ENCODE results near the gene RIN1. TPM values are rescaled to one million over a fixed set of nuclear protein-coding genes. Genes with fewer than 3 reads are reported as not detected.
A peak's percentile ranks its signal among the peaks of the same experiment; 100 is the strongest.

Gene RIN1
- total and polyA plus RNA-seq, 2 of the 13 experiments (the other 11 are each of a cell fraction or from before 2014, with no cell fraction given), result 2.4 to 4.1 TPM

- TF ChIP-seq, protein P1, sequence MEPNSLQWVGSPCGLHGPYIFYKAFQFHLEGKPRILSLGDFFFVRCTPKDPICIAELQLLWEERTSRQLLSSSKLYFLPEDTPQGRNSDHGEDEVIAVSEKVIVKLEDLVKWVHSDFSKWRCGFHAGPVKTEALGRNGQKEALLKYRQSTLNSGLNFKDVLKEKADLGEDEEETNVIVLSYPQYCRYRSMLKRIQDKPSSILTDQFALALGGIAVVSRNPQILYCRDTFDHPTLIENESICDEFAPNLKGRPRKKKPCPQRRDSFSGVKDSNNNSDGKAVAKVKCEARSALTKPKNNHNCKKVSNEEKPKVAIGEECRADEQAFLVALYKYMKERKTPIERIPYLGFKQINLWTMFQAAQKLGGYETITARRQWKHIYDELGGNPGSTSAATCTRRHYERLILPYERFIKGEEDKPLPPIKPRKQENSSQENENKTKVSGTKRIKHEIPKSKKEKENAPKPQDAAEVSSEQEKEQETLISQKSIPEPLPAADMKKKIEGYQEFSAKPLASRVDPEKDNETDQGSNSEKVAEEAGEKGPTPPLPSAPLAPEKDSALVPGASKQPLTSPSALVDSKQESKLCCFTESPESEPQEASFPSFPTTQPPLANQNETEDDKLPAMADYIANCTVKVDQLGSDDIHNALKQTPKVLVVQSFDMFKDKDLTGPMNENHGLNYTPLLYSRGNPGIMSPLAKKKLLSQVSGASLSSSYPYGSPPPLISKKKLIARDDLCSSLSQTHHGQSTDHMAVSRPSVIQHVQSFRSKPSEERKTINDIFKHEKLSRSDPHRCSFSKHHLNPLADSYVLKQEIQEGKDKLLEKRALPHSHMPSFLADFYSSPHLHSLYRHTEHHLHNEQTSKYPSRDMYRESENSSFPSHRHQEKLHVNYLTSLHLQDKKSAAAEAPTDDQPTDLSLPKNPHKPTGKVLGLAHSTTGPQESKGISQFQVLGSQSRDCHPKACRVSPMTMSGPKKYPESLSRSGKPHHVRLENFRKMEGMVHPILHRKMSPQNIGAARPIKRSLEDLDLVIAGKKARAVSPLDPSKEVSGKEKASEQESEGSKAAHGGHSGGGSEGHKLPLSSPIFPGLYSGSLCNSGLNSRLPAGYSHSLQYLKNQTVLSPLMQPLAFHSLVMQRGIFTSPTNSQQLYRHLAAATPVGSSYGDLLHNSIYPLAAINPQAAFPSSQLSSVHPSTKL (CRISPR knock-in tag; IDR thresholded peaks at IDR 0.05), result peak; percentile 72
- TF ChIP-seq ZSCAN12 (CRISPR knock-in tag; IDR thresholded peaks at IDR 0.05) (no peak), ZNF235 (CRISPR knock-in tag; IDR thresholded peaks at IDR 0.05; ENCODE audit: borderline replicate concordance) (0 out of 2 replicates have a peak, but pooled peaks have one; percentile 85), NR2F2 (IDR thresholded peaks at IDR 0.05; ENCODE audit: borderline replicate concordance, low read depth) (no peak), ZNF670 (CRISPR knock-in tag; IDR thresholded peaks at IDR 0.05; ENCODE audit: borderline replicate concordance) (peak; percentile 97), IRF9 (CRISPR knock-in tag; IDR thresholded peaks at IDR 0.05; ENCODE audit: borderline replicate concordance) (peak; percentile 87; the same call in 1 of the 2 replicates), ZBED4 (CRISPR knock-in tag; IDR thresholded peaks at IDR 0.05; ENCODE audit: borderline replicate concordance) (peak; percentile 38; the same call in 1 of the 2 replicates), PCBP1 (IDR thresholded peaks at IDR 0.05; ENCODE audit: borderline replicate concordance, low read depth, low read length) (peak; percentile 77; the same call in 1 of the 2 replicates)
- TF ChIP-seq, protein P2, sequence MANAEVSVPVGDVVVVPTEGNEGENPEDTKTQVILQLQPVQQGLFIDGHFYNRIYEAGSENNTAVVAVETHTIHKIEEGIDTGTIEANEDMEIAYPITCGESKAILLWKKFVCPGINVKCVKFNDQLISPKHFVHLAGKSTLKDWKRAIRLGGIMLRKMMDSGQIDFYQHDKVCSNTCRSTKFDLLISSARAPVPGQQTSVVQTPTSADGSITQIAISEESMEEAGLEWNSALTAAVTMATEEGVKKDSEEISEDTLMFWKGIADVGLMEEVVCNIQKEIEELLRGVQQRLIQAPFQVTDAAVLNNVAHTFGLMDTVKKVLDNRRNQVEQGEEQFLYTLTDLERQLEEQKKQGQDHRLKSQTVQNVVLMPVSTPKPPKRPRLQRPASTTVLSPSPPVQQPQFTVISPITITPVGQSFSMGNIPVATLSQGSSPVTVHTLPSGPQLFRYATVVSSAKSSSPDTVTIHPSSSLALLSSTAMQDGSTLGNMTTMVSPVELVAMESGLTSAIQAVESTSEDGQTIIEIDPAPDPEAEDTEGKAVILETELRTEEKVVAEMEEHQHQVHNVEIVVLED (CRISPR knock-in tag; IDR thresholded peaks at IDR 0.05; ENCODE audit: borderline replicate concordance), result peak; percentile 60; the same call in 1 of the 2 replicates
- TF ChIP-seq, protein P3, sequence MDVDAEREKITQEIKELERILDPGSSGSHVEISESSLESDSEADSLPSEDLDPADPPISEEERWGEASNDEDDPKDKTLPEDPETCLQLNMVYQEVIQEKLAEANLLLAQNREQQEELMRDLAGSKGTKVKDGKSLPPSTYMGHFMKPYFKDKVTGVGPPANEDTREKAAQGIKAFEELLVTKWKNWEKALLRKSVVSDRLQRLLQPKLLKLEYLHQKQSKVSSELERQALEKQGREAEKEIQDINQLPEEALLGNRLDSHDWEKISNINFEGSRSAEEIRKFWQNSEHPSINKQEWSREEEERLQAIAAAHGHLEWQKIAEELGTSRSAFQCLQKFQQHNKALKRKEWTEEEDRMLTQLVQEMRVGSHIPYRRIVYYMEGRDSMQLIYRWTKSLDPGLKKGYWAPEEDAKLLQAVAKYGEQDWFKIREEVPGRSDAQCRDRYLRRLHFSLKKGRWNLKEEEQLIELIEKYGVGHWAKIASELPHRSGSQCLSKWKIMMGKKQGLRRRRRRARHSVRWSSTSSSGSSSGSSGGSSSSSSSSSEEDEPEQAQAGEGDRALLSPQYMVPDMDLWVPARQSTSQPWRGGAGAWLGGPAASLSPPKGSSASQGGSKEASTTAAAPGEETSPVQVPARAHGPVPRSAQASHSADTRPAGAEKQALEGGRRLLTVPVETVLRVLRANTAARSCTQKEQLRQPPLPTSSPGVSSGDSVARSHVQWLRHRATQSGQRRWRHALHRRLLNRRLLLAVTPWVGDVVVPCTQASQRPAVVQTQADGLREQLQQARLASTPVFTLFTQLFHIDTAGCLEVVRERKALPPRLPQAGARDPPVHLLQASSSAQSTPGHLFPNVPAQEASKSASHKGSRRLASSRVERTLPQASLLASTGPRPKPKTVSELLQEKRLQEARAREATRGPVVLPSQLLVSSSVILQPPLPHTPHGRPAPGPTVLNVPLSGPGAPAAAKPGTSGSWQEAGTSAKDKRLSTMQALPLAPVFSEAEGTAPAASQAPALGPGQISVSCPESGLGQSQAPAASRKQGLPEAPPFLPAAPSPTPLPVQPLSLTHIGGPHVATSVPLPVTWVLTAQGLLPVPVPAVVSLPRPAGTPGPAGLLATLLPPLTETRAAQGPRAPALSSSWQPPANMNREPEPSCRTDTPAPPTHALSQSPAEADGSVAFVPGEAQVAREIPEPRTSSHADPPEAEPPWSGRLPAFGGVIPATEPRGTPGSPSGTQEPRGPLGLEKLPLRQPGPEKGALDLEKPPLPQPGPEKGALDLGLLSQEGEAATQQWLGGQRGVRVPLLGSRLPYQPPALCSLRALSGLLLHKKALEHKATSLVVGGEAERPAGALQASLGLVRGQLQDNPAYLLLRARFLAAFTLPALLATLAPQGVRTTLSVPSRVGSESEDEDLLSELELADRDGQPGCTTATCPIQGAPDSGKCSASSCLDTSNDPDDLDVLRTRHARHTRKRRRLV (CRISPR knock-in tag; IDR thresholded peaks at IDR 0.05), result no peak
Observed at GRCh38 chr11:66336234-66337102, at the start of gene RIN1 (continued).

Data from HepG2 (cell line).